ENCODE data around the gene CGB3.

DNA sequence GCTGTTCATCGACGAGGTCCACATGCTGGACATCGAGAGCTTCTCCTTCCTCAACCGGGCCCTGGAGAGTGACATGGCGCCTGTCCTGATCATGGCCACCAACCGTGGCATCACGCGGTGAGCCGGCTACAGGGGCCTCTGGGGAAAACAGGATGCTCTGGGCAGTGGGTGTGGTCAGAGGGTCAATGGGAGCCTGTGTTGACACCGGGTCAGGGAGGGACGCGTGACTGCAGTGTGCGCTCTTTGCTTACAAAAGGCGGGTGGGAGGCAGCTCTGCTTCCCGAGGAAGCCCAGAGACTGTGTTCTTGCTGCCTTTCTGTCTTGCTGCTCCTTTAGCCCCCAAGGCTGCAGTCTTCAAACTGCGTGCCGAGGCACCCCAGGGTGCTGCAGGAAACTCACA, 12.9 kb downstream of the CGB3 start:
- TF ChIP-seq, protein P1, sequence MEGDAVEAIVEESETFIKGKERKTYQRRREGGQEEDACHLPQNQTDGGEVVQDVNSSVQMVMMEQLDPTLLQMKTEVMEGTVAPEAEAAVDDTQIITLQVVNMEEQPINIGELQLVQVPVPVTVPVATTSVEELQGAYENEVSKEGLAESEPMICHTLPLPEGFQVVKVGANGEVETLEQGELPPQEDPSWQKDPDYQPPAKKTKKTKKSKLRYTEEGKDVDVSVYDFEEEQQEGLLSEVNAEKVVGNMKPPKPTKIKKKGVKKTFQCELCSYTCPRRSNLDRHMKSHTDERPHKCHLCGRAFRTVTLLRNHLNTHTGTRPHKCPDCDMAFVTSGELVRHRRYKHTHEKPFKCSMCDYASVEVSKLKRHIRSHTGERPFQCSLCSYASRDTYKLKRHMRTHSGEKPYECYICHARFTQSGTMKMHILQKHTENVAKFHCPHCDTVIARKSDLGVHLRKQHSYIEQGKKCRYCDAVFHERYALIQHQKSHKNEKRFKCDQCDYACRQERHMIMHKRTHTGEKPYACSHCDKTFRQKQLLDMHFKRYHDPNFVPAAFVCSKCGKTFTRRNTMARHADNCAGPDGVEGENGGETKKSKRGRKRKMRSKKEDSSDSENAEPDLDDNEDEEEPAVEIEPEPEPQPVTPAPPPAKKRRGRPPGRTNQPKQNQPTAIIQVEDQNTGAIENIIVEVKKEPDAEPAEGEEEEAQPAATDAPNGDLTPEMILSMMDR (IDR thresholded peaks at IDR 0.05 in 2 of 3, conservative IDR thresholded peaks at IDR 0.05 in 1 of 3; ENCODE audit: borderline replicate concordance in 1 of 3, insufficient read depth in 1 of 3, low read depth in 2 of 3, low read length in 2 of 3): no peak
- TF ChIP-seq YY1 (IDR thresholded peaks at IDR 0.05; ENCODE audit: extremely low read depth, insufficient replicate concordance, low read depth, low read length): no peak
- TF ChIP-seq EZH2phosphoT487 (IDR thresholded peaks at IDR 0.05; ENCODE audit: borderline replicate concordance): no peak

Measured in HCT116 (cell line).